GM12878 (cell line): ENCODE results near the gene HSCB. TPM values are rescaled to one million over a fixed set of nuclear protein-coding genes. Genes with fewer than 3 reads are reported as not detected.

ENCODE experiments used
- ATAC-seq: fragments of 200-7000 bp; cut with Tn5 transposase; 3 replicates; pipeline ENCODE4 v1.9.1; 2020; ENCODE audit warnings: mild to moderate bottlenecking, moderate library complexity
- BruUV-seq: library from RNA; stranded (reverse); fragments of 400-500 nt; replicated peaks from 2 replicates; lab custom pipeline; 2021; lab: Mats Ljungman, UMichigan
- CTCF ChIA-PET: fragments of 300-600 bp; sonication (Branson Sonifier 250); formaldehyde crosslinking; extraction: SDS; loops from one replicate; lab custom pipeline; 2021; ENCODE audit warnings: inconsistent platforms; lab: Yijun Ruan, JAX
- POLR2A ChIA-PET: fragments of 350-600 bp; formaldehyde crosslinking; extraction: SDS; loops from one replicate; lab custom pipeline; 2021; ENCODE audit warnings: inconsistent platforms; lab: Charles Lee
- RAD21 ChIA-PET: fragments of 300-600 bp; sonication (Branson Sonifier 250); formaldehyde crosslinking; loops from one replicate; lab custom pipeline; 2023; ENCODE audit warnings: antibody characterized with exemption; ENCODE audit not compliant: unreplicated experiment; lab: Charles Lee
- SMC1A ChIA-PET: fragments of 300-600 bp; sonication (Branson Sonifier 250); formaldehyde crosslinking; loops from one replicate; lab custom pipeline; 2023; ENCODE audit not compliant: unreplicated experiment, uncharacterized antibody; lab: Charles Lee
- DNase-seq: peaks from one replicate; pipeline ENCODE4 v3.0.0-alpha.2; 2011; ENCODE audit warnings: low read depth, low spot score
- FAIRE-seq: peaks from 3 replicates; lab custom pipeline; 2011; peaks lifted over from hg19 to GRCh38; lab: Jason Lieb, UNC
- H2AFZ ChIP-seq: 2 replicates; pipeline ENCODE4 v1.6.0; 2011; ENCODE audit warnings: low read depth, low read length, control low read depth; ENCODE audit not compliant: control insufficient read depth
- H3K27ac ChIP-seq: 2 replicates; pipeline ENCODE4 v1.5.1; 2011; ENCODE audit warnings: control low read depth; ENCODE audit not compliant: control insufficient read depth, insufficient read depth
- H3K27me3 ChIP-seq, 2 experiments: replicated peaks in 1 of 2; 2 replicates each; pipeline versions ENCODE4 v1.6.0 to v1.6.1; 2011; ENCODE audit warnings: low read length in 1 of 2; ENCODE audit not compliant: control insufficient read depth in 2 of 2, insufficient read depth in 2 of 2
- H3K36me3 ChIP-seq, 2 experiments: 2 replicates each; pipeline ENCODE4 v1.5.1; 2011; ENCODE audit warnings: low read length in 1 of 2; ENCODE audit not compliant: control insufficient read depth in 2 of 2, insufficient read depth in 2 of 2
- H3K4me1 ChIP-seq: 2 replicates; pipeline ENCODE4 v1.6.1; 2011; ENCODE audit warnings: mild to moderate bottlenecking, low read length, moderate library complexity, mixed read lengths; ENCODE audit not compliant: control insufficient read depth, insufficient read depth
- H3K4me2 ChIP-seq: 2 replicates; pipeline ENCODE4 v1.6.0; 2011; ENCODE audit warnings: control low read depth; ENCODE audit not compliant: control insufficient read depth, insufficient read depth
- H3K4me3 ChIP-seq: fragments of 200-600 bp; sonication (generic); 2 replicates; pipeline ENCODE4 v1.5.1; 2016
- H3K79me2 ChIP-seq: 2 replicates; pipeline ENCODE4 v1.6.0; 2011; ENCODE audit warnings: low read length; ENCODE audit not compliant: control insufficient read depth, insufficient read depth
- H3K9ac ChIP-seq: 2 replicates; pipeline ENCODE4 v1.8.0; 2011; ENCODE audit warnings: low read length, control low read depth, mixed read lengths; ENCODE audit not compliant: control insufficient read depth, insufficient read depth
- H3K9me3 ChIP-seq: replicated peaks from 3 replicates; pipeline ENCODE4 v1.5.1; 2011; ENCODE audit warnings: mild to moderate bottlenecking, low read length; ENCODE audit not compliant: control insufficient read depth, insufficient read depth
- H4K20me1 ChIP-seq: 2 replicates; pipeline ENCODE4 v1.6.0; 2011; ENCODE audit not compliant: control insufficient read depth, insufficient read depth
- CHD1 ChIP-seq: IDR thresholded peaks from 2 replicates; pipeline ENCODE4 v1.6.1; 2012; ENCODE audit warnings: low read depth, low read length, improper control_type of control experiment
- GATAD2B ChIP-seq: fragments of 450-650 bp; conservative IDR thresholded peaks from 2 replicates; pipeline ENCODE4 v1.6.1; 2017; ENCODE audit warnings: low read depth, mild to moderate bottlenecking, moderate library complexity
- IKZF2 ChIP-seq, 2 experiments: fragments of 450-650 bp; IDR thresholded peaks; 2 replicates each; pipeline ENCODE4 v1.6.1; 2017; ENCODE audit warnings: mild to moderate bottlenecking in 2 of 2, moderate library complexity in 2 of 2
- NBN ChIP-seq: fragments of 450-650 bp; IDR thresholded peaks from 2 replicates; pipeline ENCODE4 v1.6.1; 2016
- POLR2AphosphoS2 ChIP-seq: IDR thresholded peaks from 2 replicates; pipeline ENCODE4 v1.6.1; 2011; ENCODE audit warnings: low read depth, mild to moderate bottlenecking, low read length, improper control_type of control experiment, moderate library complexity
- POLR2AphosphoS5 ChIP-seq: IDR thresholded peaks from 2 replicates; pipeline ENCODE4 v1.6.1; 2011; ENCODE audit warnings: mild to moderate bottlenecking, low read length, inconsistent platforms
- SIX5 ChIP-seq: IDR thresholded peaks from 2 replicates; pipeline ENCODE4 v1.6.1; 2011; ENCODE audit warnings: mild to moderate bottlenecking, low read depth, low read length, moderate library complexity; ENCODE audit not compliant: severe bottlenecking
- SMAD5 ChIP-seq: IDR thresholded peaks from 2 replicates; pipeline ENCODE4 v1.6.1; 2016; ENCODE audit warnings: antibody characterized with exemption, low read depth
- SREBF1 ChIP-seq: IDR thresholded peaks from 2 replicates; pipeline ENCODE4 v1.6.1; 2012; ENCODE audit warnings: mild to moderate bottlenecking, low read length
- TCF7 ChIP-seq: IDR thresholded peaks from 2 replicates; pipeline ENCODE4 v1.6.1; 2014; ENCODE audit warnings: antibody characterized with exemption, borderline replicate concordance
- WGBS: methylation state at CpG from one replicate; pipeline ENCODE4 v1.1.6; 2016; ENCODE audit warnings: low lambda C conversion rate; ENCODE audit not compliant: insufficient replicate concordance, insufficient coverage; ENCODE audit errors: missing lambda C conversion rate; 5-methylcytosine and 5-hydroxymethylcytosine counted together
- in situ Hi-C: fragments of 300-500 bp; cut with MboI; formaldehyde crosslinking; loops from 9 replicates; pipeline ENCODE4 v1.14.3; 2018; ENCODE audit warnings: mixed read lengths
- intact Hi-C: fragments of 100-400 bp; cut with micrococcal nuclease; formaldehyde crosslinking; loops from one replicate; pipeline ENCODE4 v1.14.2; 2022; ENCODE audit not compliant: unreplicated experiment
- polyA plus RNA-seq, 11 experiments: library from polyadenylated mRNA; depleted of rRNA in 4 of 11; unstranded in 6 of 11; stranded (reverse) in 5 of 11; fragments of >200 nt; fragmentation: Nextera tagmentation in 4 of 11; fragmentation: Illumina TruSeq in 1 of 11; extraction: Ambion mirVana in 4 of 11; extraction: Trizol in 1 of 11; gene quantifications; 1 replicate in 1 of 11; 2 replicates in 10 of 11; pipeline versions ENCODE4 v1.2.1 to v1.2.3, GENCODE V29; 2011 to 2016; ENCODE audit warnings: inconsistent platforms in 2 of 11, missing spikeins in 2 of 11, low read depth in 1 of 11
- total RNA-seq, 4 experiments: library from RNA; depleted of rRNA in 3 of 4; stranded (reverse); fragments of >200 nt in 3 of 4; fragmentation: Illumina TruSeq in 1 of 4; extraction: Trizol in 1 of 4; gene quantifications; 2 replicates each; pipeline versions ENCODE4 v1.2.1 to v1.2.3, GENCODE V29; 2013 to 2021

Gene HSCB
- total and polyA plus RNA-seq, 10 of the 15 experiments (the other 5 are each of a cell fraction or from before 2014, with no cell fraction given): 10.6 to 28.4 (median 20.8) TPM

DNA sequence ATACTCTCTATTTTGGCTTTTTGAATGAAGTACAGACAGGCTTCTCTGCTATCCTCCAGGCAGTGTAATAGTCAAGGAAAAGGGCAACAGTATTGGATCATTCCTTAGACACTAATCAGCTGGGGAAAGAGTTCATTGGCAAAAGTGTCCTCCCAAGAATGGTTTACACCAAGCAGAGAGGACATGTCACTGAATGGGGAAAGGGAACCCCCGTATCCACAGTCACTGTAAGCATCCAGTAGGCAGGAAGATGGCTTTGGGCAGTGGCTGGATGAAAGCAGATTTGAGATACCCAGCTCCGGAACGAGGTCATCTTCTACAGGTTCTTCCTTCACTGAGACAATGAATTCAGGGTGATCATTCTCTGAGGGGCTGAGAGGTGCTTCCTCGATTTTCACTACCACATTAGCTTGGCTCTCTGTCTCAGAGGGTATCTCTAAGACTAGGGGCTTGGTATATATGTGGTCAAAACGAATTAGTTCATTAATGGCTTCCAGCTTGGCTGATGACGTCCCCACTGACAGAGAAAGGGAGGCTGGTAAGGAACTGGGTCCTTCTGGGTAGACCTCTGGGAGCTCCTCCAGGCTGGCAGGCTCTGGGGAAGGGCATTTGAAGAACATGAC, 53.3 kb downstream of the HSCB start:
- no peaks in the 10 kb centered on the region for H4K20me1 ChIP-seq
- no peak overlapping the region for H2AFZ ChIP-seq
- H3K79me2 ChIP-seq: peaks cover 52% of the 10 kb centered on the region
- BruUV-seq: no TSS peak
- no peaks in the 10 kb centered on the region for H3K9me3 ChIP-seq
- peaks cover 49% of the 10 kb centered on the region for H3K4me1 ChIP-seq
- no peak for DNase-seq
- H3K27ac ChIP-seq: no peak overlapping the region
- in situ Hi-C loops: no loop called here
- no peak for ATAC-seq
- H3K36me3 ChIP-seq: peaks cover 8 to 26% of the 10 kb centered on the region in 2 experiments
- H3K27me3 ChIP-seq: no peaks in the 10 kb centered on the region
- ChIA-PET POLR2A (interaction anchor here (1.0 to 5.7 kb wide), 6 partner anchors 9 to 24 kb away, joined by 4 to 29 read pairs (median 6); no protein-coding TSS in a partner anchor), SMC1A (interaction anchor here (0.7 to 12.5 kb wide), 11 partner anchors 9 to 34 kb away, joined by 3 to 130 read pairs (median 4); partner anchors contain the start of gene CCDC117), RAD21 (interaction anchor here (1.0 to 6.8 kb wide), 5 partner anchors 15 to 51 kb away, joined by 3 to 74 read pairs (median 6); no protein-coding TSS in a partner anchor), CTCF (interaction anchor here (0.6 to 2.6 kb wide), 6 partner anchors 8 to 247 kb away, joined by 3 to 17 read pairs (median 4); no protein-coding TSS in a partner anchor)
- WGBS: 88% methylated on average over 6 of the region's 6 CpGs
- FAIRE-seq: no peak
- 0 out of 2 replicates have a peak, but pooled peaks have one; percentile 34 for TF ChIP-seq SMAD5
- TF ChIP-seq GATAD2B: no peak
- TF ChIP-seq TCF7: no peak
- TF ChIP-seq NBN: no peak
- no peak for TF ChIP-seq SREBF1
- TF ChIP-seq POLR2AphosphoS5: peak; percentile 61
- no peak for TF ChIP-seq IKZF2 (IDR thresholded peaks at IDR 0.05)
- TF ChIP-seq POLR2AphosphoS2: peak; percentile 25; the same call in 1 of the 2 replicates
- no peak for TF ChIP-seq SIX5
- TF ChIP-seq CHD1: no peak
- intact Hi-C loops: loop anchor here (10.0 kb wide), 1 partner anchor 120 kb away; the partner anchor contains the start of gene TTC28
- no peak overlapping the region for H3K9ac ChIP-seq
- peak overlapping the region; percentile 3; the same call in 1 of the 2 replicates for H3K4me3 ChIP-seq
- H3K4me2 ChIP-seq: peak overlapping the region; percentile 57
